ENCODE results near the gene HESX1.

Gene HESX1

DNA sequence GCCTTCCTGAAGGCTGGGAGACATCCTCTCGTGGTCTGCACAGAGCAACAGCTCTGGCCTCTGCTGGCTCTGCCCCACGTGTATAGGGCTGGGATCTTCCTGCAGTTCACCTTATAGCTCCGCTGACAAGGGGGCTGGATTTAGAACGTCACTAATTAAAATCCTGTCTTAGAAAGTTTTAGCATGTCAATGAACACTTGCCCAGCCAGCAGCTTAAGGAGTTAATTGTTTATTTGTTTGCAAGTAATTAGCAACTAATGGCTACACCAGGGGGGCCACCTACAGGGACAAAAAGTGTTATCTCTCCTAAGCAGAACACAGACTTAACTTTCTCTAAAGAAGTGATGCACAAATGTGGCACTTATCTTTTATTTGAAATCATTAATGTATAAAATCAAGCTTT is at the start of gene HESX1:
Gene HESX1, minus strand, starts transcription at position 84 of the 403 bp plus-strand sequence. Its CDS starts 60 bp downstream, at position 24.
- Histone ChIP-seq H3K27ac (no peak within 1 kb of the TSS), H3K9me3 (ENCODE audit: severe bottlenecking) (no peaks in the 10 kb centered on the region), H3K4me3 (ENCODE audit: low read depth, low read length) (no peak within 1 kb of the TSS), H3K36me3 (no peaks in the 10 kb centered on the region), H3K27me3 (ENCODE audit: insufficient read depth, low read depth, severe bottlenecking) (no peaks in the 10 kb centered on the region)
- no peak for DNase-seq
- TF ChIP-seq, protein P1, sequence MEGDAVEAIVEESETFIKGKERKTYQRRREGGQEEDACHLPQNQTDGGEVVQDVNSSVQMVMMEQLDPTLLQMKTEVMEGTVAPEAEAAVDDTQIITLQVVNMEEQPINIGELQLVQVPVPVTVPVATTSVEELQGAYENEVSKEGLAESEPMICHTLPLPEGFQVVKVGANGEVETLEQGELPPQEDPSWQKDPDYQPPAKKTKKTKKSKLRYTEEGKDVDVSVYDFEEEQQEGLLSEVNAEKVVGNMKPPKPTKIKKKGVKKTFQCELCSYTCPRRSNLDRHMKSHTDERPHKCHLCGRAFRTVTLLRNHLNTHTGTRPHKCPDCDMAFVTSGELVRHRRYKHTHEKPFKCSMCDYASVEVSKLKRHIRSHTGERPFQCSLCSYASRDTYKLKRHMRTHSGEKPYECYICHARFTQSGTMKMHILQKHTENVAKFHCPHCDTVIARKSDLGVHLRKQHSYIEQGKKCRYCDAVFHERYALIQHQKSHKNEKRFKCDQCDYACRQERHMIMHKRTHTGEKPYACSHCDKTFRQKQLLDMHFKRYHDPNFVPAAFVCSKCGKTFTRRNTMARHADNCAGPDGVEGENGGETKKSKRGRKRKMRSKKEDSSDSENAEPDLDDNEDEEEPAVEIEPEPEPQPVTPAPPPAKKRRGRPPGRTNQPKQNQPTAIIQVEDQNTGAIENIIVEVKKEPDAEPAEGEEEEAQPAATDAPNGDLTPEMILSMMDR (IDR thresholded peaks at IDR 0.05; ENCODE audit: low read depth, low read length), result no peak

GRCh38 chr3:57244946-57245345 is 45.2 kb upstream of the HESX1 start:
- H3K36me3 ChIP-seq, result peaks cover 54% of the 10 kb centered on the region
- H3K27ac ChIP-seq, result no peak overlapping the region
- no peak overlapping the region for H3K4me3 ChIP-seq (ENCODE audit: low read depth, low read length)
- TF ChIP-seq, protein P1 (IDR thresholded peaks at IDR 0.05; ENCODE audit: low read depth, low read length), result no peak
- no peaks in the 10 kb centered on the region for H3K9me3 ChIP-seq (ENCODE audit: severe bottlenecking)
- DNase-seq, result no peak
- no peaks in the 10 kb centered on the region for H3K27me3 ChIP-seq (ENCODE audit: insufficient read depth, low read depth, severe bottlenecking)

DNA sequence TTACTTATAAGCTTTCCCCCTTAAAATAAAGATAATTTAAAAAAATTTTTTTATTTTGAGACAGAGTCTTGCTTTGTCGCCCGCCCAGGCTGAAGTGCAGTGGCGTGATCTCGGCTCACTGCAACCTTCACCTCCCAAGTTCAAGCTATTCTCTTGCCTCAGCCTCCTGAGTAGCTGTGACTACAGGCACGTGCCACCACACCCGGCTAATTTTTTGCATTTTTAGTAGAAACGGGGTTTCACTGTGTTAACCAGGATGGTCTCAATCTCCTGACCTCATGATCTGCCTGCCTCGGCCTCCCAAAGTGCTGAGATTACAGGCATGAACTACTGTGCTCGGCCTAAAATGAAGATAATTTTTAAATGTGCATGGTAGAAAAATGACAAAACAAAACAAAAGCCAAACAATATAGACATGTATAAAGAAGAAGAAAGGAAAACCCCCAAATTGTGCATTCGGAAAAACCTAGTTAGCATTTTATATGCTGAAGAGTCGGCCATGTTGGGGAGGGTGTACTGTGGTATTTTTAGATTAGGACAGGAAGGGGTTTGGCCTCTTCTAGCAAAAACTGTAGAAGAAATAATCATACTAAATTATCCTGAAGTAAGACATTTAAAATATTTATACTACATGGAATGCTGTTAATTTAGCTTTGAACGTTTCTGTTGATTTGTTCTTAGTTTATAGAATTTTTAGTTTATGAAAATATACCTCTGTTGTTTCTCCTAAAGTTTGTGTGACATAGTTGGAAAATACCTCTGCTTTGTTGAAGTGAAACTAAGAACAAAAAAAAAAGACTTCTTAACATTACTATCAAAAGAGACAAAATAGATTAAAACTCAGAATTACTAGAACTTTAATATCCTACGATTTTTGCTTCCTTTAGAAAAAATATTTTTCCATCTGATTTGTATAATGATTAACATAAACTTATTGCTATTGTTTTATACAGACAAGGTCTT is 35.1 kb upstream of the HESX1 start:
- Histone ChIP-seq H3K27ac (no peak overlapping the region), H3K27me3 (ENCODE audit: insufficient read depth, low read depth, severe bottlenecking) (no peaks in the 10 kb centered on the region), H3K4me3 (ENCODE audit: low read depth, low read length) (no peak overlapping the region), H3K36me3 (peaks cover 17% of the 10 kb centered on the region), H3K9me3 (ENCODE audit: severe bottlenecking) (no peaks in the 10 kb centered on the region)
- TF ChIP-seq, protein P1 (IDR thresholded peaks at IDR 0.05; ENCODE audit: low read depth, low read length), result no peak
- no peak for DNase-seq

DNA sequence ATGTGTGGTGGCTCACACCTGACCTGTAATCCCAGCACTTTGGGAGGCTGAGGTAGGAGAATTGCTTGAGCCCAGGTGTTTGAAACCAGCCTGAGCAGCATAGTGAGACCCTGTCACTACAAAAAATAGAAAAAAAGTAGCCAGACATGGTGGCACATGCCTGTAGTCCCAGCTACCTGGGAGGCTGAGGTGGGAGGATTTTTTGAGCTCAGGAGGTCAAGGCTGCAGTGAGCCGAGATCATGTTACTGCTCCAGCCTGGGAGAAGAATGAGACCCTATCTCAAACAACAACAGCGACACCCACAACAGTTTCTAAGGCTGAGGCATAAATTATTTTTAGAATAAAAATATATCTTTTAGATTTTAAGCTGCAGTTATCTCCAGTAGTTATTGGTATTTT is 34.0 kb upstream of the HESX1 start:
- TF ChIP-seq, protein P1 (IDR thresholded peaks at IDR 0.05; ENCODE audit: low read depth, low read length), result no peak
- no peak overlapping the region for H3K4me3 ChIP-seq (ENCODE audit: low read depth, low read length)
- no peaks in the 10 kb centered on the region for H3K27me3 ChIP-seq (ENCODE audit: insufficient read depth, low read depth, severe bottlenecking)
- H3K9me3 ChIP-seq (ENCODE audit: severe bottlenecking), result no peaks in the 10 kb centered on the region
- H3K27ac ChIP-seq, result no peak overlapping the region
- DNase-seq, result no peak
- H3K36me3 ChIP-seq, result peaks cover 11% of the 10 kb centered on the region

DNA sequence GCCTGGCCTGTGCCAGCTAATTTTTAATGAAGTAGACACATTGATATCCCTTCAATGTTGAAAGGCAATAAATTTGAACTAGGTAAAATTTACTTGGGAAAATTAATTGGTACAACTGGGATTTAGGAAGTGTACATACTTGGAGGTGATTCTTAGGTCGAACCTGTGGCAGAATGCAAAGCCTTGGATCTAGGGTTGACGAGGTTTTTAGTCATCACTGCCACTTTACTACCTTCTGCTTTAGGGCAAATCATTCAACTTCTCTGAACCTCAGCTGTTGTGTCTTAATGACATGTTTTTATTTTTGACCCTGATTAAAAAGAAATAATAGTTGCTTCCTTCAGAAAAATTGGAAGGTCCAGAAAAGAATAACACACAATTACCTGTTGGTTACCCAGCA is 30.2 kb upstream of the HESX1 start:
- H3K27ac ChIP-seq, result no peak overlapping the region
- H3K36me3 ChIP-seq, result no peaks in the 10 kb centered on the region
- H3K4me3 ChIP-seq (ENCODE audit: low read depth, low read length), result no peak overlapping the region
- no peaks in the 10 kb centered on the region for H3K27me3 ChIP-seq (ENCODE audit: insufficient read depth, low read depth, severe bottlenecking)
- TF ChIP-seq, protein P1 (IDR thresholded peaks at IDR 0.05; ENCODE audit: low read depth, low read length), result no peak
- DNase-seq, result no peak
- no peaks in the 10 kb centered on the region for H3K9me3 ChIP-seq (ENCODE audit: severe bottlenecking)

Measured in WERI-Rb-1 (cell line).